ENCODE results near the gene TNNT1. TPM values are rescaled to one million over a fixed set of nuclear protein-coding genes. Genes with fewer than 3 reads are reported as not detected.

TNNT1 gene
- polyA plus RNA-seq, 1 of the 3 experiments (the other 2 are of a cell fraction), result 39.5 TPM

DNA sequence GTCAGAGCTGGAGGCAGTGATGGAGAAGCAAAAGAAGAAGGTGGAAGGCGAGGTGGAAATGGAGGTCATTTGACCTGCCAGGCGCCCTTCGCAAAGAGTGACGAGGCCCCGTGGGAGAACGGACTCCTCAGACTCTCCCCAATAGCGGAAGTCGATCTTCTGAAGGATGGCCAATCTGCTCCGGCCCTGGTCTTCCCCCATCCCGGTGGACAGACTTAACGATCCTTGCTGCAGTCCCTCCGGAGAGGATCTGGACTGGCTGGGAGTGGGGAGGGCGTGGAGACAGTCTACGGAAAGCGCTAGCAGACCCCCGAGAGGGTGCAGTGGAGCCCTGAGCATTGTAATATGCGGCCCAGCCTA lies 61.5 kb downstream of the TNNT1 start:
- no peak overlapping the region for H3K27ac ChIP-seq (ENCODE audit: low read depth in 2 of 2, low read length in 1 of 2)
- peaks cover 21% of the 10 kb centered on the region for H3F3A ChIP-seq (replicated peaks; ENCODE audit: insufficient read depth)
- POLR2A ChIA-PET, result no interaction called here
- no peaks in the 10 kb centered on the region for H3K9me3 ChIP-seq
- CTCF ChIA-PET, result interaction anchor here (0.8 to 4.0 kb wide), 16 partner anchors 7 to 330 kb away, joined by 3 to 38 read pairs (median 7); partner anchors contain the start of genes DNAAF3, EPS8L1, PPP1R12C and RDH13
- H3K36me3 ChIP-seq (replicated peaks in 1 of 2; ENCODE audit: control insufficient read depth in 1 of 2, insufficient read depth in 2 of 2, low read length in 1 of 2), result peaks cover 0 to 11% of the 10 kb centered on the region in 2 experiments
- peak overlapping the region; percentile 78 for H3K4me2 ChIP-seq
- peak overlapping the region in 1 of 2 experiments; percentile 40; a peak in 1 of 4 replicates for H3K4me3 ChIP-seq (ENCODE audit: low read depth in 2 of 2, low read length in 1 of 2)
- 80% methylated on average over 17 of the region's 17 CpGs for WGBS (ENCODE audit: low lambda C conversion rate)
- H4K20me1 ChIP-seq (ENCODE audit: insufficient read depth), result peaks cover 17% of the 10 kb centered on the region
- H3K27me3 ChIP-seq (ENCODE audit: insufficient read depth), result no peaks in the 10 kb centered on the region
- H3K9me2 ChIP-seq, result no peaks in the 10 kb centered on the region
- H3K4me1 ChIP-seq (ENCODE audit: control insufficient read depth in 1 of 2, insufficient read depth in 2 of 2, low read depth in 1 of 2, low read length in 1 of 2), result peaks cover 5 to 18% of the 10 kb centered on the region in 2 experiments; a peak in 1 of 4 replicates
- DNase-seq, result no peak
- TF ChIP-seq, protein P1, sequence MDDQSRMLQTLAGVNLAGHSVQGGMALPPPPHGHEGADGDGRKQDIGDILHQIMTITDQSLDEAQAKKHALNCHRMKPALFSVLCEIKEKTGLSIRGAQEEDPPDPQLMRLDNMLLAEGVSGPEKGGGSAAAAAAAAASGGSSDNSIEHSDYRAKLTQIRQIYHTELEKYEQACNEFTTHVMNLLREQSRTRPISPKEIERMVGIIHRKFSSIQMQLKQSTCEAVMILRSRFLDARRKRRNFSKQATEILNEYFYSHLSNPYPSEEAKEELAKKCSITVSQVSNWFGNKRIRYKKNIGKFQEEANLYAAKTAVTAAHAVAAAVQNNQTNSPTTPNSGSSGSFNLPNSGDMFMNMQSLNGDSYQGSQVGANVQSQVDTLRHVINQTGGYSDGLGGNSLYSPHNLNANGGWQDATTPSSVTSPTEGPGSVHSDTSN (IDR thresholded peaks at IDR 0.05), result no peak
- TF ChIP-seq CHD2 (IDR thresholded peaks at IDR 0.05; ENCODE audit: low read length, partially characterized antibody) (no peak), TAF1 (IDR thresholded peaks at IDR 0.05; ENCODE audit: borderline replicate concordance, low read depth, low read length) (no peak), JUND (IDR thresholded peaks at IDR 0.05) (no peak), RAD21 (IDR thresholded peaks at IDR 0.05; ENCODE audit: low read length) (no peak), TEAD4 (IDR thresholded peaks at IDR 0.05; ENCODE audit: borderline replicate concordance, insufficient read depth) (no peak), MEF2A (IDR thresholded peaks at IDR 0.05; ENCODE audit: borderline replicate concordance, low read depth) (no peak), SMC3 (IDR thresholded peaks at IDR 0.05; ENCODE audit: low read depth, low read length) (no peak), YY1 (IDR thresholded peaks at IDR 0.05; ENCODE audit: low read depth) (no peak), EP300 (IDR thresholded peaks at IDR 0.05; ENCODE audit: borderline replicate concordance in 1 of 2, low read depth in 1 of 2, low read length in 1 of 2) (no peak), GABPA (IDR thresholded peaks at IDR 0.05; ENCODE audit: low read depth) (no peak), ELF1 (IDR thresholded peaks at IDR 0.05) (no peak), NFIC (IDR thresholded peaks at IDR 0.05; ENCODE audit: borderline replicate concordance) (no peak), GATA2 (CRISPR knock-in tag; IDR thresholded peaks at IDR 0.05) (no peak), MXI1 (IDR thresholded peaks at IDR 0.05; ENCODE audit: low read depth, low read length) (no peak)
- TF ChIP-seq, protein P2, sequence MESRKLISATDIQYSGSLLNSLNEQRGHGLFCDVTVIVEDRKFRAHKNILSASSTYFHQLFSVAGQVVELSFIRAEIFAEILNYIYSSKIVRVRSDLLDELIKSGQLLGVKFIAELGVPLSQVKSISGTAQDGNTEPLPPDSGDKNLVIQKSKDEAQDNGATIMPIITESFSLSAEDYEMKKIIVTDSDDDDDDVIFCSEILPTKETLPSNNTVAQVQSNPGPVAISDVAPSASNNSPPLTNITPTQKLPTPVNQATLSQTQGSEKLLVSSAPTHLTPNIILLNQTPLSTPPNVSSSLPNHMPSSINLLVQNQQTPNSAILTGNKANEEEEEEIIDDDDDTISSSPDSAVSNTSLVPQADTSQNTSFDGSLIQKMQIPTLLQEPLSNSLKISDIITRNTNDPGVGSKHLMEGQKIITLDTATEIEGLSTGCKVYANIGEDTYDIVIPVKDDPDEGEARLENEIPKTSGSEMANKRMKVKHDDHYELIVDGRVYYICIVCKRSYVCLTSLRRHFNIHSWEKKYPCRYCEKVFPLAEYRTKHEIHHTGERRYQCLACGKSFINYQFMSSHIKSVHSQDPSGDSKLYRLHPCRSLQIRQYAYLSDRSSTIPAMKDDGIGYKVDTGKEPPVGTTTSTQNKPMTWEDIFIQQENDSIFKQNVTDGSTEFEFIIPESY (IDR thresholded peaks at IDR 0.05; ENCODE audit: borderline replicate concordance, low read depth), result no peak
- TF ChIP-seq, protein P3, sequence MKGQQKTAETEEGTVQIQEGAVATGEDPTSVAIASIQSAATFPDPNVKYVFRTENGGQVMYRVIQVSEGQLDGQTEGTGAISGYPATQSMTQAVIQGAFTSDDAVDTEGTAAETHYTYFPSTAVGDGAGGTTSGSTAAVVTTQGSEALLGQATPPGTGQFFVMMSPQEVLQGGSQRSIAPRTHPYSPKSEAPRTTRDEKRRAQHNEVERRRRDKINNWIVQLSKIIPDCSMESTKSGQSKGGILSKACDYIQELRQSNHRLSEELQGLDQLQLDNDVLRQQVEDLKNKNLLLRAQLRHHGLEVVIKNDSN (IDR thresholded peaks at IDR 0.05; ENCODE audit: borderline replicate concordance, low read depth), result no peak
- TF ChIP-seq, protein P4, sequence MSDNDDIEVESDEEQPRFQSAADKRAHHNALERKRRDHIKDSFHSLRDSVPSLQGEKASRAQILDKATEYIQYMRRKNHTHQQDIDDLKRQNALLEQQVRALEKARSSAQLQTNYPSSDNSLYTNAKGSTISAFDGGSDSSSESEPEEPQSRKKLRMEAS (IDR thresholded peaks at IDR 0.05; ENCODE audit: low read depth), result no peak
- TF ChIP-seq, protein P5, sequence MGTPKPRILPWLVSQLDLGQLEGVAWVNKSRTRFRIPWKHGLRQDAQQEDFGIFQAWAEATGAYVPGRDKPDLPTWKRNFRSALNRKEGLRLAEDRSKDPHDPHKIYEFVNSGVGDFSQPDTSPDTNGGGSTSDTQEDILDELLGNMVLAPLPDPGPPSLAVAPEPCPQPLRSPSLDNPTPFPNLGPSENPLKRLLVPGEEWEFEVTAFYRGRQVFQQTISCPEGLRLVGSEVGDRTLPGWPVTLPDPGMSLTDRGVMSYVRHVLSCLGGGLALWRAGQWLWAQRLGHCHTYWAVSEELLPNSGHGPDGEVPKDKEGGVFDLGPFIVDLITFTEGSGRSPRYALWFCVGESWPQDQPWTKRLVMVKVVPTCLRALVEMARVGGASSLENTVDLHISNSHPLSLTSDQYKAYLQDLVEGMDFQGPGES (IDR thresholded peaks at IDR 0.05; ENCODE audit: low read depth, low read length), result no peak
- H3K9ac ChIP-seq, result no peak overlapping the region
- H3K79me2 ChIP-seq (ENCODE audit: insufficient read depth), result no peaks in the 10 kb centered on the region
- H2AFZ ChIP-seq (ENCODE audit: low read depth), result no peak overlapping the region
